ENCODE measurements around the gene MMP26.
"Not testable (repeated sequence)": the region's sequence is repeated elsewhere in the genome, so short reads cannot be mapped to it uniquely, and the experiment has no call there.

The MMP26 gene

DNA sequence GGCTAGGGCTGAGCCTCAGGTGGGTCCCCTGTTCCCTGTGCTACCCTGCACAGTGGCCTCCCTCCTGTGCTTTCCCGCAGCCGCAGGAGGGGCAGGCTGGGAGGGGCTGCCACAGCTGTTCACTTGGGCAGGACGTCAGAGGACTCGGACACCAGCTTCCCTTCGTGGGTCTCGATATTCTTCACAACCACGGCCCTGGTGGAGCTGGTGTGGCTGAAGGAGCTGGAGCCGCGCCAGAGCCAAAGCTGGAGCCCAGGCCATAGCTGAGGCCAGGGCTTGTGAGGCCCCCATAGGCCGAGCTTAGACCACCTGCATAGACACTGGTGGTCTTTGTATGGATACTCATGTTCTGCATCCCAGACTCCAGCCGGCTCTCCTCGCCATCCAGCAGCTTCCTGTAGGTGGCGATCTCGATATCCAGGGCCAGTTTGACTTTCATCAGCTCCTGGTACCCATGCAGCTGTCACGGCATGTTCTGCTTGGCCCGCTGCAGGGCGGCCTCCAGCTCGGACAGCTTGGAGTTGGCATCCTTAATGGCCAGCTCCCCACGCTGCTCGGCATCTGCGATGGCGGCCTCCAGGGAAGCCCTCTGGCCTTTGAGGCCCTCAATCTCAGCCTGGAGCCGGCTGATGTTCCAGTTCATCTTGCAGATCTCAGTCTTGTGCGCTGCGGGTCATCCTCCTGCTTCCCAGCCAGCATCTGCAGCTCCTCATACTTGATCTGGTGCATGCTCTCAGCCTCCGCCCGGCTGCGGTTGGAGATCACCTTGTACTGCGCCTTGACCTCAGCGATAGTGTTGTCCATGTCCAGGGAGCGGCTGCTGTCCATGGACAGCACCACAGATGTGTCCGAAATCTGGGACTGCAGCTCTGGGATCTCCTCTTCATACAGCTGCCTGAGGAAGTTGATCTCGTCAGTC is 18.3 kb downstream of the MMP26 start:
- not testable (repeated sequence) for DNase-seq (ENCODE audit: low read depth)

DNA sequence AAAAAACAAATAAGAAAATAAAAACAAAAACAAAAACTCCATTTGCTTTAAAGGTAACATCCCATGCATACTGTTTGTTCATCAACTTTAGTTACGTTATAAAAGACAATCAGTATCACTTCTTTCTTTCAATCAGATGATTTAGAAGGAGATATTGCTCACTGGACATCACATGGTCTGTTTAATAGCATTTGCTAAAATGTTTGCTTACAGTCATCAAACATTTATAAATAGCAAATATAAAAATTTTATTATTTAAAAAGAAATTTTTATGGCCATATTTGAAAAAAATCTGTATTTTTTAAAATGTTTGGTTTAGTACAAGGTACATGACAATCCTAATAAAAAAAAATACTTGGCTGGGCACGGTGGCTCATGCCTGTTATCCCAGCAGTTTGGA is 22.6 kb downstream of the MMP26 start:
- DNase-seq (ENCODE audit: low read depth) = no peak

DNA sequence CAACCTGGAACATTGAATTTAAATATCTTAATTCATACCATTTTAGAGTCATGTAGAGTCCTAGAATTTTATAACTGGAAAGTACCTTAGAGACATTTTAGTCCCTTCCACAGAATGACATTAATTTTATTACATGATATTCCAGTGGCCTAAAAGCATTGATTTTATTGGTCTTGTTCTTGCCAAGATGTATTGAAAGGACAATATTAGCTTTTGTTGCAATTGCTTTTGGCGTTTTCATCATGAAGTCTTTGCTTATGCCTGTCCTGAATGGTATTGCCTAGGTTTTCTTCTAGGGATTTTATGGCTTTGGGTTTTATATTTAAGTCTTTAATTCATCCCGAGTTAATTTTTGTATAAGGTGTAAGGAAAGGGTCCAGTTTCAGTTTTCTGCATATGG is 36.2 kb downstream of the MMP26 start:
- no peak for DNase-seq (ENCODE audit: low read depth)

DNA sequence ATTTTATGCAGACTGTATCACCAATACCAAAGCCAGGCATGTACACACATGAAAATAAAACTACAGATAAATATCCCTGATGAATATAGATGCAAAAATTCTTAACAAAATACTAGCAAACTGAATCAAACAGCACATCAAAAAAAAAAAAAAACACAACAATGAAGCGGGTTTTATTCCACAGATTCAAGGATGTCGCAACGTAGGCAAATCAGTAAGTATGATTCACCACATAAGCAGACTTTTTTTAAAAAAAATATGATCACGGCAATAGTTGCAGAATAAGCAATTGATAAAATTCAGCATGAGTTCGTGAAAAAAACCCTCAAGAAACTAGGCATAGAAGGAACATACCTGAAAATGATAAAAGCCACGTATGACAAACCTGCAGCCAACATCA is 43.9 kb downstream of the MMP26 start:
- DNase-seq (ENCODE audit: low read depth) = no peak

DNA sequence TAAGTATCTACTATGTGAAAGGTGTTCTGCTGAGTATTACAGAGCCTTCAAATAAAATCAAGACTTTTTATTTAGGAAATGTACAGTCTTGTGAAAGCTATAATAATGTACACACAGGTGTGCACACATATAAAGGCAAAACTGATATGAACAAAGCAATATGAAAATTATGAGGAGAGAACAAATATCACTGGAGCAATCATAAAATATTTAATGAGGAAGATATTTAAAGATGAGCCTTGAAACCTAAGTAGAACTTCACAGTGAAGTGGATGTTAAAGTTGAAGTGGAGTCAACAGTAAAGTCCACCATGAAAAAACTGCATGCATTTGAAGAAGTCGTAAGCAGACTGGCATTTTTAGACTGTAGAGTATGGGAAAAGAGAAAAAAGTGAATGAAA is 46.6 kb downstream of the MMP26 start:
- no peak for DNase-seq (ENCODE audit: low read depth)

All from stimulated activated CD8-positive, alpha-beta memory T cell treated with anti-CD3 and anti-CD28 coated beads, Interleukin-12 subunit alpha, Interleukin-12 subunit beta, amount 100 ng/mL, for 1 hour (primary cell).